ENCODE results near the gene CATSPERZ.

GRCh38 chr11:64298966-64299846 is 952 bp upstream of the CATSPERZ start:
- TF ChIP-seq CTCF (IDR thresholded peaks at IDR 0.05) = no peak
- TF ChIP-seq EP300 (IDR thresholded peaks at IDR 0.05) = no peak
- peak in 2 of 4 donors; percentile 30 to 34 for TF ChIP-seq POLR2AphosphoS5 (IDR thresholded peaks at IDR 0.05)
- no peak for TF ChIP-seq POLR2A (IDR thresholded peaks at IDR 0.05)
